AG09309 (cell line): ENCODE data around the gene TTC23L.
A peak's percentile ranks its signal among the peaks of the same experiment; 100 is the strongest.

Source experiments
- DNase-seq: peaks from one replicate; pipeline ENCODE4 v3.0.0-alpha.2; 2010; ENCODE audit warnings: low read depth
- H3K4me3 ChIP-seq: 2 replicates; pipeline ENCODE4 v1.5.1; 2011; ENCODE audit warnings: mild to moderate bottlenecking, low read depth, low read length, moderate library complexity; ENCODE audit not compliant: control insufficient read depth
- TF ChIP-seq, protein P1 (sequence below): IDR thresholded peaks from 2 replicates; pipeline ENCODE4 v1.5.1; 2011; ENCODE audit warnings: mild to moderate bottlenecking, low read depth, low read length, inconsistent platforms; ENCODE audit not compliant: insufficient read depth, control insufficient read depth; ENCODE audit errors: missing control alignments

Gene TTC23L

DNA sequence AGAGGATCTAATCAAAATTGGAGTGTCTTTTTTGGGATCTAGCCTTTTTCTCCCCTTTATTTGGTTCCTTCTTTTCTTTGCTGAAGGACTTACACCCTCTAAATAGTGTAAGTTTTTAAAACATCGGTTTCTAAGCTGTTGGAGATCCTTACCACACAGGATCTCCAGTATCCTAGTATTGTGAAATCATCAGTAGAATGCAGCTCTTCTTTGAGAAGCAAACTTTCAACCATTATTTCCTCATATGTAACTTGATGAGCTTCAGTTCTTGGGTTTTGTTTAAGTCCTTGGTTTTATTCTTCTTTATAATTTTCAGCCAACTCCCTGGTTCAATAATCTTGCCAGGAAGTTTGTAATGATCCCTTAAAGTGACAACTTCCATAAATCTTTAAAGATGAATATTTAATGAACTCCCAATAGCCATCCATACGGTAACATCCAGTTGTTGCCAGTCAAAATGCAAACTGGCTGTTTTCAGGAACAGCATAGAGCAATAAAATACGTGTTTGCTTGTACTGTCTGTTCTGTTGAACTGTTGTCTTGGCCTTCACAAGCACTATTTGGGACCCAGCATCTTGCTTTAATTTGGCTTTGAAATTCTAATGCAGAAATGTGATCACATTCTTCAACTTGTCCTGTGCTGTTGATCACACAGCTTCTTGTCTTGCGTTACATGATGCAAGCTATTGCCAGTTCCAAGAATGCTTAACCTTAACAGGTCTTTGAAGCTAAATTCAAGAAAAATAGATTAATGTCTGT lies 34.8 kb upstream of the TTC23L start:
- DNase-seq, result peak; percentile 35
- TF ChIP-seq, protein P1, sequence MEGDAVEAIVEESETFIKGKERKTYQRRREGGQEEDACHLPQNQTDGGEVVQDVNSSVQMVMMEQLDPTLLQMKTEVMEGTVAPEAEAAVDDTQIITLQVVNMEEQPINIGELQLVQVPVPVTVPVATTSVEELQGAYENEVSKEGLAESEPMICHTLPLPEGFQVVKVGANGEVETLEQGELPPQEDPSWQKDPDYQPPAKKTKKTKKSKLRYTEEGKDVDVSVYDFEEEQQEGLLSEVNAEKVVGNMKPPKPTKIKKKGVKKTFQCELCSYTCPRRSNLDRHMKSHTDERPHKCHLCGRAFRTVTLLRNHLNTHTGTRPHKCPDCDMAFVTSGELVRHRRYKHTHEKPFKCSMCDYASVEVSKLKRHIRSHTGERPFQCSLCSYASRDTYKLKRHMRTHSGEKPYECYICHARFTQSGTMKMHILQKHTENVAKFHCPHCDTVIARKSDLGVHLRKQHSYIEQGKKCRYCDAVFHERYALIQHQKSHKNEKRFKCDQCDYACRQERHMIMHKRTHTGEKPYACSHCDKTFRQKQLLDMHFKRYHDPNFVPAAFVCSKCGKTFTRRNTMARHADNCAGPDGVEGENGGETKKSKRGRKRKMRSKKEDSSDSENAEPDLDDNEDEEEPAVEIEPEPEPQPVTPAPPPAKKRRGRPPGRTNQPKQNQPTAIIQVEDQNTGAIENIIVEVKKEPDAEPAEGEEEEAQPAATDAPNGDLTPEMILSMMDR, result no peak
- no peak overlapping the region for H3K4me3 ChIP-seq

DNA sequence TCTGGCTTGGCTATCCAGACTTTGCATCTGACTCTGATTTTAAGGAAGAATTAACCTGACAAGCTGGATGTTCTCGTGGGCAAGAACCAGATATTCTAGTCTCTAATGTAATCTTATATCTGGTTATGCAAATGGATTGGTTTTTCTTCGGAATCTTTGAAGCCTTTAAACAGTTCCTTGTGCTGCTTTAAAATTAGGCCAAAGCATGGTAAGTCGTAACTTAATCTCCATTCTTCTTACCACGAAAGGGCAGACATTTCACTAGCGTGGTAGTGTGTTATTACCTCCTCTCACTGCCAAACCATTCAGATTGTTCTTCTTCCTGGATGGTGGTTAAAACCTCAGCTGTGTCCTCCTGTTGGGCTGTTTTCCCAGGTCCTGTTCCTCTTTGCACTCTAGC lies 34.1 kb upstream of the TTC23L start:
- TF ChIP-seq, protein P1, result no peak
- no peak for DNase-seq
- no peak overlapping the region for H3K4me3 ChIP-seq

DNA sequence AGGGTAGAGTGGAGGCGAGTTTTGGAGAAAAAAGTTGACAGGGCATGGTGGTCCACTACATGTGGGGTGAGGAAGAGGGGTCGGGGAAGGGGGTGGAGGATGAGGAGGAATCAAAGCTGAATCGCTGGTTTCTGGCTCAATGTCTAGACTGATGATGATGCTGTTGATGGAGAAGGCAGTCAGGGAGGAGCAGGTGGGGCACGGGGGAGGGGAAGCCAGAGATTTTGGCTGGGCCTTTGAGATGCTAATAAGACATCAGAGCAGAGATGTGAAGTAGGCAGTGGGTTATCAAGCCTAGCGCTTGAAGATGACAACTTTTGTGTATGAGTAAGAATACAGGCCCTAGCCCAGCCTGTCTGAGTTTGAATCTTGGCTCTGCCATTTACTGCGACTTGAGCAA lies 32.4 kb upstream of the TTC23L start:
- TF ChIP-seq, protein P1, result no peak

GRCh38 chr5:34811706-34812105 lies 27.3 kb upstream of the TTC23L start:
- TF ChIP-seq, protein P1, result no peak
- no peak overlapping the region for H3K4me3 ChIP-seq
- no peak for DNase-seq

More for the DNA sequence above, 32.4 kb upstream of the TTC23L start:
- no peak for DNase-seq
- H3K4me3 ChIP-seq, result no peak overlapping the region

GRCh38 chr5:34813509-34813908 lies 25.5 kb upstream of the TTC23L start:
- no peak for DNase-seq
- TF ChIP-seq, protein P1, result no peak
- H3K4me3 ChIP-seq, result no peak overlapping the region

DNA sequence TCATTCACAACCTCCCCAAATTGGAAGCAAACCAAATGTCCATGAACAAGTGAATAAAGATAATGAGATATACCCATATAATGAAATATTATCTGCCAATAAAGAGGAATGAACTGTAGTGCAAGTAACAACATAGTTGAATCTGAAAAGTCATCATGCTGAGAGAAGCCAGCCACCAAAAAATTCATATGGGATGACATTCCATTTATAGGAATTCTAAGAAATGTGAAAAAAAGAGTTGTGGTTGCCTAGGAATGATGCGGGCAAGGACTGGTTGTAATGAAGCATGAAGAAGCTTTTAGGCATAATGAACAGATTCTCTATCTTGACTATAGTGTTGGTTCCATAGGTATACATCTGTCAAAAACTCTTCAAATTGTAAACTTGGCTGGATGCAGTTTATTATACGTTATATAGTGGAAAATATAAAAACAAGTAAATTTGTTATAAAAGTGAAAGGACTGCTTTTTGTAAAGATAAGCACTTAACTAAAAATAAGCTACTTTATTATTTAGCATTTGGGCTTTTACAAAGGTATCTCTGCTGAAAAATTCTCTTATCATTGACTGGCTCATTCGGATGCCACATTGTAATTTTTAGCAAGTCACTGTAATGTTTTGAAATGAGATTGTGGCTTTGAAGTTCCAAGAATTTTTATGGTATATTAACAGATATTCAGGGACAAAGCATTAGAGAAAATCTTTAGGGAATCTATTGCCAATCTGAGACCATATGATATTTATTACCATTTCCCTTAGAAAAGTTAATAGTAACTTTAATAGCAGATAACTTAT lies 21.2 kb upstream of the TTC23L start:
- TF ChIP-seq, protein P1, result no peak
- peak; percentile 11 for DNase-seq
- H3K4me3 ChIP-seq, result no peak overlapping the region
